SK-N-SH (cell line): ENCODE results near the gene C20orf204. TPM values are rescaled to one million over a fixed set of nuclear protein-coding genes. Genes with fewer than 3 reads are reported as not detected.

Experiments
- CTCF ChIA-PET: fragments of 300-600, 350-600 bp; formaldehyde crosslinking; extraction: SDS; loops from one replicate; lab custom pipeline; 2021; lab: Yijun Ruan, JAX
- POLR2A ChIA-PET: fragments of 350-600 bp; sonication (Branson Sonifier 250); formaldehyde crosslinking; extraction: SDS; loops from one replicate; lab custom pipeline; 2020; ENCODE audit warnings: antibody characterized with exemption, inconsistent platforms; lab: Yijun Ruan, JAX
- DNase-seq: peaks from one replicate; pipeline ENCODE4 v3.0.0; 2012
- H2AFZ ChIP-seq: fragments of 200-600 bp; sonication (generic); 2 replicates; pipeline ENCODE4 v1.8.1; 2016; ENCODE audit warnings: antibody characterized with exemption, mild to moderate bottlenecking, low read depth
- H3F3A ChIP-seq: fragments of 200-600 bp; sonication (generic); replicated peaks from 2 replicates; pipeline ENCODE3; 2016; ENCODE audit warnings: antibody characterized with exemption, mild to moderate bottlenecking; ENCODE audit not compliant: insufficient read depth
- H3K27ac ChIP-seq, 2 experiments: fragments of 200-500 bp in 1 of 2; fragments of 200-600 bp in 1 of 2; sonication (Bioruptor generic) in 1 of 2; sonication (generic), shearing (Covaris generic) in 1 of 2; 2 replicates each; pipeline versions ENCODE4 v1.5.1 to v1.6.1; 2014 to 2016; ENCODE audit warnings: low read depth in 2 of 2, inconsistent platforms in 1 of 2, low read length in 1 of 2, mild to moderate bottlenecking in 1 of 2, mixed read lengths in 1 of 2
- H3K27me3 ChIP-seq: fragments of 200-600 bp; sonication (generic), shearing (Covaris generic); 2 replicates; pipeline ENCODE4 v1.6.1; 2016; ENCODE audit warnings: mixed run types; ENCODE audit not compliant: insufficient read depth
- H3K36me3 ChIP-seq, 2 experiments: fragments of 200-500 bp in 1 of 2; fragments of 200-600 bp in 1 of 2; sonication (Bioruptor generic) in 1 of 2; sonication (generic) in 1 of 2; replicated peaks in 1 of 2; 2 replicates each; pipeline versions ENCODE3 to v1.5.1; 2014 to 2016; ENCODE audit warnings: low read length in 1 of 2, mild to moderate bottlenecking in 1 of 2; ENCODE audit not compliant: insufficient read depth in 2 of 2, control insufficient read depth in 1 of 2
- H3K4me1 ChIP-seq, 2 experiments: fragments of 200-500 bp in 1 of 2; fragments of 200-600 bp in 1 of 2; sonication (Bioruptor generic) in 1 of 2; sonication (generic), shearing (Covaris generic) in 1 of 2; 2 replicates each; pipeline versions ENCODE4 v1.5.1 to v1.6.1; 2014 to 2016; ENCODE audit warnings: low read depth in 1 of 2, low read length in 1 of 2, mixed run types in 1 of 2; ENCODE audit not compliant: insufficient read depth in 2 of 2, control insufficient read depth in 1 of 2
- H3K4me2 ChIP-seq: fragments of 200-600 bp; sonication (generic), shearing (Covaris generic); 2 replicates; pipeline ENCODE4 v1.6.1; 2017; ENCODE audit warnings: mixed run types
- H3K4me3 ChIP-seq, 2 experiments: fragments of 200-500 bp in 1 of 2; fragments of 200-600 bp in 1 of 2; sonication (Bioruptor generic) in 1 of 2; sonication (generic), shearing (Covaris generic) in 1 of 2; 2 replicates each; pipeline versions ENCODE4 v1.5.1 to v1.8.1; 2014 to 2016; ENCODE audit warnings: low read depth in 2 of 2, inconsistent platforms in 1 of 2, low read length in 1 of 2, mild to moderate bottlenecking in 1 of 2, mixed read lengths in 1 of 2, moderate library complexity in 1 of 2
- H3K79me2 ChIP-seq: fragments of 200-600 bp; sonication (generic); 2 replicates; pipeline ENCODE4 v1.8.1; 2017; ENCODE audit warnings: mild to moderate bottlenecking; ENCODE audit not compliant: insufficient read depth
- H3K9ac ChIP-seq: fragments of 200-600 bp; sonication (generic); 2 replicates; pipeline ENCODE4 v1.6.1; 2017; ENCODE audit warnings: mixed run types
- H3K9me2 ChIP-seq: fragments of 200-600 bp; sonication (generic); 2 replicates; pipeline ENCODE4 v1.6.1; 2017; ENCODE audit warnings: mixed run types
- H3K9me3 ChIP-seq: fragments of 200-600 bp; sonication (generic); 2 replicates; pipeline ENCODE4 v1.6.1; 2017; ENCODE audit warnings: mixed run types, mild to moderate bottlenecking, moderate library complexity
- H4K20me1 ChIP-seq: fragments of 200-600 bp; sonication (generic); 2 replicates; pipeline ENCODE4 v1.6.1; 2017; ENCODE audit warnings: mild to moderate bottlenecking, mixed run types; ENCODE audit not compliant: insufficient read depth
- EP300 ChIP-seq, 2 experiments: IDR thresholded peaks; 2 replicates each; pipeline versions ENCODE4 v1.4.0 to v1.6.1; 2012; ENCODE audit warnings: borderline replicate concordance in 1 of 2, low read depth in 1 of 2, low read length in 1 of 2
- FOXM1 ChIP-seq: IDR thresholded peaks from 2 replicates; pipeline ENCODE4 v1.4.0; 2012; ENCODE audit warnings: low read depth, mild to moderate bottlenecking
- GABPA ChIP-seq: IDR thresholded peaks from 2 replicates; pipeline ENCODE4 v1.4.0; 2012; ENCODE audit warnings: low read depth, mild to moderate bottlenecking
- GATA2 ChIP-seq: sonication (generic); formaldehyde crosslinking; IDR thresholded peaks from 2 replicates; pipeline ENCODE4 v1.5.0; 2020; ENCODE audit warnings: mild to moderate bottlenecking, missing genetic modification reagents
- NFIC ChIP-seq: IDR thresholded peaks from 2 replicates; pipeline ENCODE4 v1.4.0; 2012; ENCODE audit warnings: borderline replicate concordance
- NRF1 ChIP-seq: IDR thresholded peaks from 2 replicates; pipeline ENCODE4 v1.6.1; 2012; ENCODE audit warnings: low read depth, mild to moderate bottlenecking, low read length
- RFX5 ChIP-seq: IDR thresholded peaks from 2 replicates; pipeline ENCODE4 v1.6.1; 2012; ENCODE audit warnings: mild to moderate bottlenecking, improper control_type of control experiment, low read length
- SMC3 ChIP-seq: IDR thresholded peaks from 2 replicates; pipeline ENCODE4 v1.6.1; 2012; ENCODE audit warnings: low read depth, low read length, improper control_type of control experiment
- TCF12 ChIP-seq: IDR thresholded peaks from 2 replicates; pipeline ENCODE4 v1.4.0; 2012
- TEAD4 ChIP-seq: IDR thresholded peaks from 2 replicates; pipeline ENCODE4 v1.4.0; 2012; ENCODE audit warnings: mild to moderate bottlenecking, borderline replicate concordance; ENCODE audit not compliant: insufficient read depth
- YY1 ChIP-seq: IDR thresholded peaks from 2 replicates; pipeline ENCODE4 v1.4.0; 2012; ENCODE audit warnings: low read depth, mild to moderate bottlenecking
- WGBS: methylation state at CpG from one replicate; pipeline ENCODE4 v1.1.6; 2017; ENCODE audit warnings: low lambda C conversion rate; 5-methylcytosine and 5-hydroxymethylcytosine counted together
- polyA plus RNA-seq, 3 experiments: library from polyadenylated mRNA; depleted of rRNA; stranded (reverse); fragments of >200 nt; gene quantifications; 2 replicates each; pipeline ENCODE4 v1.2.3, GENCODE V29; 2012
- TF ChIP-seq, protein P1 (sequence below): fragments of 150-350 bp; IDR thresholded peaks from 2 replicates; pipeline ENCODE4 v1.6.1; 2016; ENCODE audit warnings: mild to moderate bottlenecking, low read depth, low read length
- TF ChIP-seq, protein P2 (sequence below): IDR thresholded peaks from 2 replicates; pipeline ENCODE4 v1.4.0; 2012; ENCODE audit warnings: low read depth
- TF ChIP-seq, protein P3 (sequence below): fragments of 150-350 bp; IDR thresholded peaks from 2 replicates; pipeline ENCODE4 v1.6.1; 2017; ENCODE audit warnings: antibody characterized with exemption, low read length, low read depth, borderline replicate concordance
- TF ChIP-seq, protein P4 (sequence below): IDR thresholded peaks from 2 replicates; pipeline ENCODE4; 2012

Gene C20orf204
- polyA plus RNA-seq, 1 of the 3 experiments (the other 2 are of a cell fraction): 0.21 TPM

GRCh38 chr20:64041781-64042053 is 5.7 kb downstream of the C20orf204 start:
- H3K4me1 ChIP-seq: peaks cover 0 to 13% of the 10 kb centered on the region in 2 experiments; a peak in 1 of 4 replicates
- no peaks in the 10 kb centered on the region for H3K9me2 ChIP-seq
- H4K20me1 ChIP-seq: 0 out of 2 replicates have a peak, but pooled peaks cover 4% of the 10 kb centered on the region
- no peak overlapping the region for H2AFZ ChIP-seq
- POLR2A ChIA-PET: no interaction called here
- peaks cover 9% of the 10 kb centered on the region for H3K27me3 ChIP-seq
- no peak overlapping the region for H3K4me3 ChIP-seq
- no peak overlapping the region for H3K27ac ChIP-seq
- no peak overlapping the region for H3K4me2 ChIP-seq
- CTCF ChIA-PET: interaction anchor here (0.9 to 7.7 kb wide), 6 partner anchors 12 to 503 kb away, joined by 3 to 61 read pairs (median 8); partner anchors contain the start of gene LKAAEAR1
- TF ChIP-seq TEAD4 (no peak), NRF1 (no peak), GABPA (no peak), SMC3 (no peak), NFIC (no peak), RFX5 (no peak), YY1 (no peak), EP300 (IDR thresholded peaks at IDR 0.05; ENCODE audit: borderline replicate concordance in 1 of 2, low read depth in 1 of 2, low read length in 1 of 2) (no peak), TCF12 (no peak), GATA2 (CRISPR knock-in tag) (no peak), FOXM1 (no peak)
- TF ChIP-seq, protein P1, sequence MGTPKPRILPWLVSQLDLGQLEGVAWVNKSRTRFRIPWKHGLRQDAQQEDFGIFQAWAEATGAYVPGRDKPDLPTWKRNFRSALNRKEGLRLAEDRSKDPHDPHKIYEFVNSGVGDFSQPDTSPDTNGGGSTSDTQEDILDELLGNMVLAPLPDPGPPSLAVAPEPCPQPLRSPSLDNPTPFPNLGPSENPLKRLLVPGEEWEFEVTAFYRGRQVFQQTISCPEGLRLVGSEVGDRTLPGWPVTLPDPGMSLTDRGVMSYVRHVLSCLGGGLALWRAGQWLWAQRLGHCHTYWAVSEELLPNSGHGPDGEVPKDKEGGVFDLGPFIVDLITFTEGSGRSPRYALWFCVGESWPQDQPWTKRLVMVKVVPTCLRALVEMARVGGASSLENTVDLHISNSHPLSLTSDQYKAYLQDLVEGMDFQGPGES: no peak
- TF ChIP-seq, protein P2, sequence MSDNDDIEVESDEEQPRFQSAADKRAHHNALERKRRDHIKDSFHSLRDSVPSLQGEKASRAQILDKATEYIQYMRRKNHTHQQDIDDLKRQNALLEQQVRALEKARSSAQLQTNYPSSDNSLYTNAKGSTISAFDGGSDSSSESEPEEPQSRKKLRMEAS: no peak
- TF ChIP-seq, protein P3, sequence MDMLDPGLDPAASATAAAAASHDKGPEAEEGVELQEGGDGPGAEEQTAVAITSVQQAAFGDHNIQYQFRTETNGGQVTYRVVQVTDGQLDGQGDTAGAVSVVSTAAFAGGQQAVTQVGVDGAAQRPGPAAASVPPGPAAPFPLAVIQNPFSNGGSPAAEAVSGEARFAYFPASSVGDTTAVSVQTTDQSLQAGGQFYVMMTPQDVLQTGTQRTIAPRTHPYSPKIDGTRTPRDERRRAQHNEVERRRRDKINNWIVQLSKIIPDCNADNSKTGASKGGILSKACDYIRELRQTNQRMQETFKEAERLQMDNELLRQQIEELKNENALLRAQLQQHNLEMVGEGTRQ: no peak
- TF ChIP-seq, protein P4, sequence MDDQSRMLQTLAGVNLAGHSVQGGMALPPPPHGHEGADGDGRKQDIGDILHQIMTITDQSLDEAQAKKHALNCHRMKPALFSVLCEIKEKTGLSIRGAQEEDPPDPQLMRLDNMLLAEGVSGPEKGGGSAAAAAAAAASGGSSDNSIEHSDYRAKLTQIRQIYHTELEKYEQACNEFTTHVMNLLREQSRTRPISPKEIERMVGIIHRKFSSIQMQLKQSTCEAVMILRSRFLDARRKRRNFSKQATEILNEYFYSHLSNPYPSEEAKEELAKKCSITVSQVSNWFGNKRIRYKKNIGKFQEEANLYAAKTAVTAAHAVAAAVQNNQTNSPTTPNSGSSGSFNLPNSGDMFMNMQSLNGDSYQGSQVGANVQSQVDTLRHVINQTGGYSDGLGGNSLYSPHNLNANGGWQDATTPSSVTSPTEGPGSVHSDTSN: no peak
- H3K79me2 ChIP-seq: no peaks in the 10 kb centered on the region
- no peak overlapping the region for H3K9ac ChIP-seq
- DNase-seq: no peak
- peaks cover 10% of the 10 kb centered on the region for H3F3A ChIP-seq
- no peaks in the 10 kb centered on the region for H3K36me3 ChIP-seq
- no peaks in the 10 kb centered on the region for H3K9me3 ChIP-seq
- WGBS: 58% methylated on average over 11 of the region's 11 CpGs
